ENCODE measurements around the gene FH.

The FH gene

DNA sequence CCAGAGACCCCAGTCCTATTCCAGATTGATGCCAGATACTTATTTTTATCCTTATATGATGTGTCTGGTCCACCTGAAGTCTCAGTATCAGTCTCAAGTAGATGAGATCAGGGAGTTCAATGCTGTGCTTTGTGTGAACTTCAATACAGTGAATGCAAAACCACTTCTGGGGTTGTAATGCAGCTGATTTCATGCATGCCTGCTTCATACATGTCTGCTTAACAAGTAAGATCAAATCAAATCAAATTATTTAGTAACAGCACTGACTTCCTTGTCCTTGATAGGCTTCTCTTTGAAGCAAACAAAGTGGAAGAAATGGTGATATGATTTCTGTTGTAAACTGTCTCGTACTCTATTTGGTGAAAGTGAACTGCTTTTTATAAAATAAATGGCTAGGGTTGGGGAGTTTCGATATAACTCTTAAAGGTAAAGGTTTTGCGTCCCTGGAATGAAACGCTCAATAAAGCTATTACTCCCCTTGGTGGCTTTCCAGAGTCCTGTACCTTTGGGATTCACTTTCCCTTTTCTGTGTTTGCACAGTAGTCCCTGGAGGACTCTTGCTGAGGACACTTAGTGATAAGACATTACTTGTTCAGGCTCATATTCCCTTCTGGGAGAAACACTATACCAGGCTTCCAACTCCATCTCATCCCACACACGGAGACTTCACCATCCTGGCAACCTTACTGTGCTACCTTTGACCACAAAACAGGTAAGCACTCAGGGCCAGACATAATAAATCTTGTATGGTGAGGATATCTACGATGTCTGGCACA is 59.3 kb downstream of the FH start (continued):
- no peak for TF ChIP-seq ZNF518A (tag by site-specific recombination; conservative IDR thresholded peaks at IDR 0.05; ENCODE audit: low read depth)
- TF ChIP-seq, protein P1, sequence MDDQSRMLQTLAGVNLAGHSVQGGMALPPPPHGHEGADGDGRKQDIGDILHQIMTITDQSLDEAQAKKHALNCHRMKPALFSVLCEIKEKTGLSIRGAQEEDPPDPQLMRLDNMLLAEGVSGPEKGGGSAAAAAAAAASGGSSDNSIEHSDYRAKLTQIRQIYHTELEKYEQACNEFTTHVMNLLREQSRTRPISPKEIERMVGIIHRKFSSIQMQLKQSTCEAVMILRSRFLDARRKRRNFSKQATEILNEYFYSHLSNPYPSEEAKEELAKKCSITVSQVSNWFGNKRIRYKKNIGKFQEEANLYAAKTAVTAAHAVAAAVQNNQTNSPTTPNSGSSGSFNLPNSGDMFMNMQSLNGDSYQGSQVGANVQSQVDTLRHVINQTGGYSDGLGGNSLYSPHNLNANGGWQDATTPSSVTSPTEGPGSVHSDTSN (CRISPR knock-in tag; IDR thresholded peaks at IDR 0.05), result no peak

DNA sequence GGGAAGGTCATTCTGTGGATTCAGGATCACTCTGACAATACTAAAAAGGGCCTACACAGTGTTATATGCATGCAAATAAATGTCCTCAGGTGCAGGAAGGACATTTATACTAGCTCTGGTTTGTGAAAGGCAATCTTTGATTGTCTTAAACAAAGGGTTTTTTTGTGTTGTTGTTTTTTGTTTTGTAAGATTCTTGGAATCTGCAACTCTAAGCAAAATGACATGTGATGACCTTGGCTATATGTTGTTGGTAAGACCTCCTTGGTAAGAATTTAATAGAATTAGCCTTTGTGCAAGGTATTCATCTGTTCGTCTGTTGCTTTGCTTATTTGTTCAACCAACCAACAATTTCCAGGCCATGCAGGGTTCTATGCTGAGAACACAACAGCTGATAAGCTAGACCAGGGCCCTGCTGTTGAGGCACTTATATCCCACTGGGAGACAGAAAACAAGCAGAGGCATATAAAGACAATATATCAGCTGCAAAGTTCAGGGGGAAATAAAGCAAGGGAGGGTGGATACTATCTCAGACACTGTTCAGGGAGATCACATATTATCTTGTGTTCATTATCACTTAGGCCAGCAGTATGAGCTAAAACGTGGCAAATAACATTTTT is 60.3 kb downstream of the FH start:
- ChIA-PET CTCF (interaction anchor here (1.0 kb wide), 1 partner anchor 571 kb away, joined by 5 read pairs; no protein-coding TSS in a partner anchor), POLR2A (no interaction called here)
- H3K9me3 ChIP-seq (ENCODE audit: control insufficient read depth, insufficient read depth, low read depth, low read length), result no peaks in the 10 kb centered on the region
- peaks cover 11% of the 10 kb centered on the region for H3K4me1 ChIP-seq (ENCODE audit: control insufficient read depth, insufficient read depth, low read length)
- no peak overlapping the region for H3K4me3 ChIP-seq (ENCODE audit: low read depth, low read length)
- no peaks in the 10 kb centered on the region for H3K36me3 ChIP-seq (ENCODE audit: control insufficient read depth in 2 of 2, insufficient read depth in 1 of 2, low read length in 2 of 2)
- no peak overlapping the region for H3K27ac ChIP-seq (ENCODE audit: extremely low read depth, low read depth, low read length)
- TF ChIP-seq ZIC2 (tag by site-specific recombination; IDR thresholded peaks at IDR 0.05) (peak; percentile 91), TRIM28 (IDR thresholded peaks at IDR 0.05; ENCODE audit: borderline replicate concordance, low read length) (peak; percentile 38; the same call in 1 of the 2 replicates), ZNF830 (tag by site-specific recombination; IDR thresholded peaks at IDR 0.05; ENCODE audit: low read depth) (no peak), YY2 (tag by site-specific recombination; IDR thresholded peaks at IDR 0.05) (no peak)

- H3K9me3 ChIP-seq (ENCODE audit: control insufficient read depth, insufficient read depth, low read depth, low read length), result no peaks in the 10 kb centered on the region
- ChIA-PET POLR2A (no interaction called here), CTCF (no interaction called here)
- H3K36me3 ChIP-seq (ENCODE audit: control insufficient read depth in 2 of 2, insufficient read depth in 1 of 2, low read length in 2 of 2), result no peaks in the 10 kb centered on the region
- peaks cover 11% of the 10 kb centered on the region for H3K4me1 ChIP-seq (ENCODE audit: control insufficient read depth, insufficient read depth, low read length)
- no peak for TF ChIP-seq ZBTB1 (tag by site-specific recombination; IDR thresholded peaks at IDR 0.05)
- no peak overlapping the region for H3K4me3 ChIP-seq (ENCODE audit: low read depth, low read length)
- H3K27ac ChIP-seq (ENCODE audit: extremely low read depth, low read depth, low read length), result no peak overlapping the region
Measured at GRCh38 chr1:241457421-241457820, 62.1 kb downstream of the FH start.

DNA sequence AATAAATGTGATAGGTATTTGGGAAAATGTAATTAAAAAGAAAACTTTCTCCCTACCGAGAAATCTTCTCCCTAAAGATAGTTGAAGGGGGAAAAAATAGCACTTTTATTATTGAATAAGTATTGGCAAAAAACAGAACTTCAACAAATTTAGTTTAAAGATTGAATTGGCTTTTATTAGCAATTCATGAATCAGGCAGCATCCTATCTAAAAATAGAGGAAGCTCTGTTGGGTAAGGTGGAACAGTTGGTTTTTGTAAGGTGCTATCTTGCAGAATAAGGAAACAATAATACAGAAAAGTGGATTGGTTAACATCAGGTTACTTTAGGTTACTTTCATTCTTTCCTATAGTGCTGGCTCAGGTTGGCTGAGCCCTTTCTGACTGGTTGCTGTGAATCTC is 62.8 kb downstream of the FH start:
- no peak overlapping the region for H3K27ac ChIP-seq (ENCODE audit: extremely low read depth, low read depth, low read length)
- no peak overlapping the region for H3K4me3 ChIP-seq (ENCODE audit: low read depth, low read length)
- ChIA-PET POLR2A (no interaction called here), CTCF (no interaction called here)
- TF ChIP-seq ZNF549 (tag by site-specific recombination; IDR thresholded peaks at IDR 0.05) (peak; percentile 100), ZNF335 (tag by site-specific recombination; conservative IDR thresholded peaks at IDR 0.05) (no peak), ZNF473 (tag by site-specific recombination; IDR thresholded peaks at IDR 0.05) (no peak), ZNF169 (tag by site-specific recombination; IDR thresholded peaks at IDR 0.05) (no peak), ZNF621 (tag by site-specific recombination; IDR thresholded peaks at IDR 0.05) (no peak)
- H3K9me3 ChIP-seq (ENCODE audit: control insufficient read depth, insufficient read depth, low read depth, low read length), result no peaks in the 10 kb centered on the region
- H3K4me1 ChIP-seq (ENCODE audit: control insufficient read depth, insufficient read depth, low read length), result peaks cover 11% of the 10 kb centered on the region
- H3K36me3 ChIP-seq (ENCODE audit: control insufficient read depth in 2 of 2, insufficient read depth in 1 of 2, low read length in 2 of 2), result no peaks in the 10 kb centered on the region

Data from HEK293 (cell line).